ENCODE data around the gene GPHN.

Gene GPHN

DNA sequence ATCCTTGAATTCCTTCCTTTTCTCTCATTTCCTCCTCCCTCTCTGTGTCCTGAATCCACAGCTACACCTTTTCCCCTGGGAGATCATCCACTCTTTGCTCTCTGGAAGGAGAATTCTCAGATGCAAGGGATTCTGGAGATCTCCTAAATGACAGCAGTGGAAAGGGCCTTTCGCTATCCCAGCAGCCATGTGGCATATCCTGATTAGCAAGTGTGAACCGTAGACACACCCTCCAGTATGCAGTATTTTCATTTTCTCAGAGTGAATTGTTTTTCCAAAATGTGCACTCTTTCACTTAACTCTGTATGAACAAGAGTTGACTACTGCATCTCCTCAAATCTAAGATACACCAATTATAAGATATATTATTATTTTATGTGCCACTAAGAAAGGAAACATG lies 687.3 kb downstream of the GPHN start:
- Histone ChIP-seq H3K4me1 (ENCODE audit: control insufficient read depth in 1 of 2, insufficient read depth in 2 of 2, low read length in 2 of 2) (no peaks in the 10 kb centered on the region), H3K36me3 (ENCODE audit: control insufficient read depth in 1 of 2, insufficient read depth in 2 of 2, low read length in 2 of 2) (no peaks in the 10 kb centered on the region), H3K9me3 (ENCODE audit: insufficient read depth, low read depth, low read length) (no peaks in the 10 kb centered on the region), H2BK5ac (ENCODE audit: low read depth, low read length, poor library complexity) (no peak overlapping the region), H2AFZ (ENCODE audit: insufficient read depth, low read length, poor library complexity) (no peak overlapping the region), H3K4me2 (ENCODE audit: low read length) (no peak overlapping the region), H4K12ac (ENCODE audit: low read depth, low read length) (no peak overlapping the region), H3K79me2 (ENCODE audit: control insufficient read depth, insufficient read depth, low read length, poor library complexity) (no peaks in the 10 kb centered on the region), H3K23ac (ENCODE audit: low read length) (no peak overlapping the region), H3K4ac (ENCODE audit: low read depth, low read length) (no peak overlapping the region), H3K18ac (ENCODE audit: low read length) (no peak overlapping the region), H3K14ac (ENCODE audit: low read length) (no peak overlapping the region), H2BK120ac (ENCODE audit: insufficient read depth, low read length, poor library complexity) (no peak overlapping the region), H2BK12ac (ENCODE audit: low read length) (no peak overlapping the region), H3K27me3 (ENCODE audit: insufficient read depth, low read length) (no peaks in the 10 kb centered on the region), H3K79me1 (ENCODE audit: low read length) (no peaks in the 10 kb centered on the region), H2AK5ac (ENCODE audit: low read length) (no peak overlapping the region), H3K9ac (ENCODE audit: low read length) (no peak overlapping the region), H4K91ac (ENCODE audit: low read depth, low read length) (no peak overlapping the region), H3K27ac (ENCODE audit: low read depth, low read length) (no peak overlapping the region), H4K8ac (ENCODE audit: low read depth, low read length) (no peak overlapping the region), H3K4me3 (ENCODE audit: low read depth, low read length) (no peak overlapping the region)
- DNase-seq, result no peak
- WGBS (ENCODE audit: extremely low coverage, insufficient coverage, insufficient read length), result no CpG with 5 or more reads among the region's 2 CpGs

DNA sequence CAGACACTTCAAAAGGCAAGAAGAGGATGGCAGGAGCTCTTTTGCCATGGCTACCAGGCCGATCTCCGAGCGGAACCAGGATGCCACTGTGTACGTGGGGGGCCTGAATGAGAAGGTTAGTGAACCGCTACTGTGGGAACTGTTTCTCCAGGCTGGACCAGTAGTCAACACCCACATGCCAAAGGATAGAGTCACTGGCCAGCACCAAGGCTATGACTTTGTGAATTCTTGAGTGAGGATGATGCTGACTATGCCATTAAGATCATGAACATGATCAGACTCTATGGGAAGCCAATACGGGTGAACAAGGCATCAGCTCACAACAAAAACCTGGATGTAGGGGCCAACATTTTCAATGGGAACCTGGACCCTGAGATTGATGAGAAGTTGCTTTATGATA lies 691.1 kb downstream of the GPHN start:
- H3K79me2 ChIP-seq (ENCODE audit: control insufficient read depth, insufficient read depth, low read length, poor library complexity), result no peaks in the 10 kb centered on the region
- H3K4me2 ChIP-seq (ENCODE audit: low read length), result no peak overlapping the region
- H2BK5ac ChIP-seq (ENCODE audit: low read depth, low read length, poor library complexity), result no peak overlapping the region
- no peak overlapping the region for H2BK120ac ChIP-seq (ENCODE audit: insufficient read depth, low read length, poor library complexity)
- no peaks in the 10 kb centered on the region for H3K4me1 ChIP-seq (ENCODE audit: control insufficient read depth in 1 of 2, insufficient read depth in 2 of 2, low read length in 2 of 2)
- no peak overlapping the region for H2AFZ ChIP-seq (ENCODE audit: insufficient read depth, low read length, poor library complexity)
- H3K9me3 ChIP-seq (ENCODE audit: insufficient read depth, low read depth, low read length), result no peaks in the 10 kb centered on the region
- no peak overlapping the region for H3K9ac ChIP-seq (ENCODE audit: low read length)
- H3K4ac ChIP-seq (ENCODE audit: low read depth, low read length), result no peak overlapping the region
- no peak overlapping the region for H3K4me3 ChIP-seq (ENCODE audit: low read depth, low read length)
- H3K18ac ChIP-seq (ENCODE audit: low read length), result no peak overlapping the region
- no peaks in the 10 kb centered on the region for H3K36me3 ChIP-seq (ENCODE audit: control insufficient read depth in 1 of 2, insufficient read depth in 2 of 2, low read length in 2 of 2)
- WGBS (ENCODE audit: extremely low coverage, insufficient coverage, insufficient read length), result no CpG with 5 or more reads among the region's 6 CpGs
- H3K27me3 ChIP-seq (ENCODE audit: insufficient read depth, low read length), result no peaks in the 10 kb centered on the region
- H2AK5ac ChIP-seq (ENCODE audit: low read length), result no peak overlapping the region
- H3K27ac ChIP-seq (ENCODE audit: low read depth, low read length), result no peak overlapping the region
- no peak overlapping the region for H3K14ac ChIP-seq (ENCODE audit: low read length)
- H3K23ac ChIP-seq (ENCODE audit: low read length), result no peak overlapping the region
- H3K79me1 ChIP-seq (ENCODE audit: low read length), result no peaks in the 10 kb centered on the region
- no peak overlapping the region for H4K12ac ChIP-seq (ENCODE audit: low read depth, low read length)
- no peak overlapping the region for H4K91ac ChIP-seq (ENCODE audit: low read depth, low read length)
- no peak overlapping the region for H2BK12ac ChIP-seq (ENCODE audit: low read length)
- no peak overlapping the region for H4K8ac ChIP-seq (ENCODE audit: low read depth, low read length)
- DNase-seq, result peak in 1 of 2 donors; percentile 13

DNA sequence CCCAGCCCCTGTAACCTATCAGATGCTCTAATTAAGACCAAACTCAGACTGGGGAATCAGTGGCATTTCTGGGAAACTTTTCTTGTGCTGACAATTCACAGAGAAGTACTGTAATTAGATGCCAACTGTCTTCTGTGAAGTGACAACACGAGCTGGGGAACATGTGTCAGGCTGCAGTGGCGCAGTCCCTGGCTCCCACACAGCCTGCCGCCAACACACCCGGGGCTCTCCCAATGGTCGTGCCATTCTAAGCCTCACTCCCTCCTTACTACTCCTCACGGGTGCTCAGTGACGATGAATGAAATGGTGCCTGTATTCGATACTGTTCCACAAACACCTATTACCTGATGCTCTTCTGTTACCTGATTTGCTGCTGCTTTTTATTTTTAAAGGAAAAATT lies 699.9 kb downstream of the GPHN start:
- Histone ChIP-seq H3K36me3 (ENCODE audit: control insufficient read depth in 1 of 2, insufficient read depth in 2 of 2, low read length in 2 of 2) (no peaks in the 10 kb centered on the region), H4K12ac (ENCODE audit: low read depth, low read length) (no peak overlapping the region), H4K8ac (ENCODE audit: low read depth, low read length) (no peak overlapping the region), H3K9me3 (ENCODE audit: insufficient read depth, low read depth, low read length) (no peaks in the 10 kb centered on the region), H3K23ac (ENCODE audit: low read length) (no peak overlapping the region), H3K9ac (ENCODE audit: low read length) (no peak overlapping the region), H3K79me2 (ENCODE audit: control insufficient read depth, insufficient read depth, low read length, poor library complexity) (no peaks in the 10 kb centered on the region), H3K4me2 (ENCODE audit: low read length) (no peak overlapping the region), H3K27ac (ENCODE audit: low read depth, low read length) (no peak overlapping the region), H2AK5ac (ENCODE audit: low read length) (no peak overlapping the region), H3K4me3 (ENCODE audit: low read depth, low read length) (no peak overlapping the region), H3K18ac (ENCODE audit: low read length) (no peak overlapping the region), H2BK120ac (ENCODE audit: insufficient read depth, low read length, poor library complexity) (no peak overlapping the region), H3K4me1 (ENCODE audit: control insufficient read depth in 1 of 2, insufficient read depth in 2 of 2, low read length in 2 of 2) (no peaks in the 10 kb centered on the region), H3K4ac (ENCODE audit: low read depth, low read length) (no peak overlapping the region), H3K27me3 (ENCODE audit: insufficient read depth, low read length) (no peaks in the 10 kb centered on the region), H2AFZ (ENCODE audit: insufficient read depth, low read length, poor library complexity) (no peak overlapping the region), H4K91ac (ENCODE audit: low read depth, low read length) (no peak overlapping the region), H2BK12ac (ENCODE audit: low read length) (no peak overlapping the region), H2BK5ac (ENCODE audit: low read depth, low read length, poor library complexity) (no peak overlapping the region), H3K79me1 (ENCODE audit: low read length) (no peaks in the 10 kb centered on the region), H3K14ac (ENCODE audit: low read length) (no peak overlapping the region)
- no CpG with 5 or more reads among the region's 8 CpGs for WGBS (ENCODE audit: extremely low coverage, insufficient coverage, insufficient read length)
- no peak for DNase-seq

DNA sequence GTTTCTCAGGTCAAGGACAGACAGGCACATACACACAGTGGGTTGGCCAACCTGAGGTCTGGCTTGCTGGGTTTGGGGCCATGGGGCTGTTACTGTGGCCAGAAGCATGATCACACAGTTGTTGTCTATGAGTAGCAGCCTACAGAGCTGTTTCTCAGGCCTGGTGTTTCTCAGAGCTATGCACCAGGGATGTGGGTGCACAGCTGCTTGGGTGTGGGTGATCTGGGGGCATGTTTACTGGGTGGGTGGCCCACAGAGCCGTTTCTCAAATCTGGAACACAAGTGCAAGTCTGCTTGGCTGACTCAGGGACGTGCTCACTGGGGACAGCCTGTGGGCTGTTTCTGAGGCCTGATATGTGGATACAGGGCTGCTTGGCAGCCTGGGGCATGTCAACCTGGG lies 710.2 kb downstream of the GPHN start:
- H3K79me2 ChIP-seq (ENCODE audit: control insufficient read depth, insufficient read depth, low read length, poor library complexity), result no peaks in the 10 kb centered on the region
- H3K4me3 ChIP-seq (ENCODE audit: low read depth, low read length), result no peak overlapping the region
- no peak overlapping the region for H2BK120ac ChIP-seq (ENCODE audit: insufficient read depth, low read length, poor library complexity)
- H3K9ac ChIP-seq (ENCODE audit: low read length), result no peak overlapping the region
- H3K18ac ChIP-seq (ENCODE audit: low read length), result no peak overlapping the region
- no peak overlapping the region for H2BK5ac ChIP-seq (ENCODE audit: low read depth, low read length, poor library complexity)
- H3K27me3 ChIP-seq (ENCODE audit: insufficient read depth, low read length), result no peaks in the 10 kb centered on the region
- no peak overlapping the region for H4K8ac ChIP-seq (ENCODE audit: low read depth, low read length)
- no peak overlapping the region for H2AK5ac ChIP-seq (ENCODE audit: low read length)
- H3K79me1 ChIP-seq (ENCODE audit: low read length), result no peaks in the 10 kb centered on the region
- no CpG with 5 or more reads among the region's 2 CpGs for WGBS (ENCODE audit: extremely low coverage, insufficient coverage, insufficient read length)
- no peaks in the 10 kb centered on the region for H3K9me3 ChIP-seq (ENCODE audit: insufficient read depth, low read depth, low read length)
- no peaks in the 10 kb centered on the region for H3K36me3 ChIP-seq (ENCODE audit: control insufficient read depth in 1 of 2, insufficient read depth in 2 of 2, low read length in 2 of 2)
- DNase-seq, result no peak
- H2BK12ac ChIP-seq (ENCODE audit: low read length), result no peak overlapping the region
- H3K23ac ChIP-seq (ENCODE audit: low read length), result no peak overlapping the region
- H4K12ac ChIP-seq (ENCODE audit: low read depth, low read length), result no peak overlapping the region
- no peak overlapping the region for H2AFZ ChIP-seq (ENCODE audit: insufficient read depth, low read length, poor library complexity)
- no peak overlapping the region for H3K4ac ChIP-seq (ENCODE audit: low read depth, low read length)
- H3K4me1 ChIP-seq (ENCODE audit: control insufficient read depth in 1 of 2, insufficient read depth in 2 of 2, low read length in 2 of 2), result peaks cover 4 to 6% of the 10 kb centered on the region in 2 experiments
- no peak overlapping the region for H3K14ac ChIP-seq (ENCODE audit: low read length)
- H3K27ac ChIP-seq (ENCODE audit: low read depth, low read length), result no peak overlapping the region
- H4K91ac ChIP-seq (ENCODE audit: low read depth, low read length), result no peak overlapping the region
- no peak overlapping the region for H3K4me2 ChIP-seq (ENCODE audit: low read length)

Measured in trophoblast cell (in vitro differentiated cells and primary cell).